HG03135 (cell line): ENCODE measurements around the gene SECISBP2.
A peak's percentile ranks its signal among the peaks of the same experiment; 100 is the strongest.

Source experiments
- ATAC-seq: cut with Tn5 transposase; IDR thresholded peaks from one replicate; pipeline ENCODE4 v1.9.1; 2021; ENCODE audit warnings: mild to moderate bottlenecking, moderate library complexity; ENCODE audit not compliant: unreplicated experiment

SECISBP2 gene

DNA sequence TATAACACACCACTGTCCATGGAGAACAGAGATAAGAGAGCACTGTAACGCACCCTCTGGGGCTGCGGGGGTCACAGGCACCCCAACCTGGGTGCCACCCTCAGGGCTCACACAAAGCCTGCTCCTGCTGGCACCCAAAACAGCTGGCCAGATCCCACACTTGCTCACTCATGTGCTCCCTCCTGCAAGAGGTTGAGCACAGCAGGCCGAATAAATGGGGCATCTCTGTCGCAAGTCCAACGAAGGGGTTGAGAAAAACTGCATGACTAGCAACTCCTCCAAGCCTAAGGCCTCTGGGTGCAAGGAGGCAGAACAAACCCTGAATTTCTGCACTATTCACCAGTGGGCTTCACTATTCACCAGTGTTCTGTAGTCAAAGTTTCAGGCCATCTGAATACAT, 80.3 kb downstream of the SECISBP2 start:
- no peak for ATAC-seq

GRCh38 chr9:89400403-89401116, 82.3 kb downstream of the SECISBP2 start:
- ATAC-seq = peak; percentile 74

GRCh38 chr9:89402695-89403427, 84.6 kb downstream of the SECISBP2 start:
- ATAC-seq = no peak

DNA sequence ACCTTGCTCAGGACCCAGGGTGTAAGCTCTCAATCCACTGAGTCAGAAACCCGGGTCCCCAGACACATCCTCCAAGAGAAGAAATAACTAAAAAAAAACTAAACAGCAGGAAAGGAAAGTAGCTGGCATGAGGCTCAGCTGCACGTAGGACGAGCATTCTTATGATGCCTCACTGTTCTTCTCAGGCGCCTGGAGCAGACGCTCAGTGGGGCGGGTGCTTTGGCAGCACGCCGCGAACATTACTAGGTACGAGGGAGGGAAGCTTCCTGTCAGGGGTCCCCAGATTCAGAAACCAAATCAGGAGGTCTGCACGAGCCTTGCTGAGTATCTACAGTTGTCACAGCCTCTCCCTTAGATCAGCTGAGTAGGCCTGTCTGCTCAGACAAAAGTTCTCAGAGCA, 85.8 kb downstream of the SECISBP2 start:
- no peak for ATAC-seq

DNA sequence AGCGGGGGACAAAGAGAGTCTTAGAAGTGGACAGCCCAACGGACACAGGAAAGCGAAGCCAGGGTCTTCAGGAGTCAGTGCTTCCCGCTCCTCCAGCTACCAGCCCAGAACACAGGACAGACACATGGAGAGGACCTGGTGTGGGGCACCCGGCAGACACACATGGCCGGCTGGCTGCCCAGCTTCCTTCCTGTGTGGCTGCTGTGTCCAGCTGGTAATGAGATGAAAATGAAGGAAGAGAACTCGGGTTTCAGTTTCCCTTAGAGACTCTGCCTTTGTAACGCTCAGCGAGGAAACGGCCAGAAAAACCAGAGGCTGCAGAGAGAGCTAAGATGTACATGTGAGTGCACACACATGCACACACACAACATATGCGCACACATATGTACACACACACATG, 87.5 kb downstream of the SECISBP2 start:
- peak; percentile 52 for ATAC-seq

GRCh38 chr9:89407070-89407469, 88.8 kb downstream of the SECISBP2 start:
- no peak for ATAC-seq

DNA sequence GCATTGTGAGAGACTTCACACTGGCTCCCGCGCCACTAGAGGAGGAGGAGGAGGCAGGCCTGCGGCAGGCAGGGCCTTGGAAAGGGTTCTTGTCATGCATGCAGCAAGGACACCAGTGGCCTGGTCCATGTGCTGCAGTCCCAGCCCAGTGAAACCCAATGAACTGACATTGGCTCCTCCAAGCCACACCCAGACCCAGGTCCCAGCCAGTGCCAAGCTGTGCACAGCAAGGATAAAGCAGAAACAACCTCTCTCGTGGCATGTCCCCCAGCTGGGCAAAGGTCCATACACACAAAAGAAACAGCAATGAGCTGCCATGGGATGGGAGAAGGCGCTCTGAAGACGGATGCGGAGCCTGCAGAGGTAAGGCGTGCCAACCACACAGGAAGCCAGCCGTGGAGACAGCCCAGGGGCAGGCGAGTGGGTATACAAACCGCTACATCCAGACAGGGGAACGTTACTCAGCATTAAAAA, 90.4 kb downstream of the SECISBP2 start:
- ATAC-seq = no peak
